Neuronal stem cell (in vitro differentiated cells): ENCODE measurements around the gene TMEM98. TPM values are rescaled to one million over a fixed set of nuclear protein-coding genes. Genes with fewer than 3 reads are reported as not detected.
A peak's percentile ranks its signal among the peaks of the same experiment; 100 is the strongest.

Source experiments
- DNase-seq: peaks from one replicate; pipeline ENCODE4 v3.0.0-alpha.2; 2013; ENCODE audit warnings: low spot score
- H2AFZ ChIP-seq: one replicate; pipeline ENCODE4 v1.6.1; 2013; ENCODE audit warnings: mild to moderate bottlenecking, low read length, inconsistent platforms
- H2AK5ac ChIP-seq: 2 replicates; pipeline ENCODE4 v1.6.1; 2013; ENCODE audit warnings: low read depth, mild to moderate bottlenecking, inconsistent platforms, low read length, moderate library complexity, mixed read lengths
- H2BK120ac ChIP-seq: 2 replicates; pipeline ENCODE4 v1.6.1; 2013; ENCODE audit warnings: low read depth, mild to moderate bottlenecking, inconsistent platforms, low read length, moderate library complexity, mixed read lengths
- H2BK12ac ChIP-seq: one replicate; pipeline ENCODE4 v1.6.1; 2013; ENCODE audit warnings: low read length, inconsistent platforms
- H2BK15ac ChIP-seq: 2 replicates; pipeline ENCODE4 v1.6.1; 2013; ENCODE audit warnings: mild to moderate bottlenecking, low read length, inconsistent platforms, mixed read lengths
- H2BK5ac ChIP-seq: one replicate; pipeline ENCODE4 v1.6.1; 2013; ENCODE audit warnings: inconsistent platforms, mild to moderate bottlenecking, low read length, moderate library complexity
- H3K14ac ChIP-seq: one replicate; pipeline ENCODE4 v1.6.1; 2013; ENCODE audit warnings: low read length, inconsistent platforms
- H3K18ac ChIP-seq: 2 replicates; pipeline ENCODE4 v1.6.1; 2013; ENCODE audit warnings: low read length, inconsistent platforms
- H3K23ac ChIP-seq: 2 replicates; pipeline ENCODE4 v1.6.1; 2013; ENCODE audit warnings: low read depth, mild to moderate bottlenecking, mixed read lengths, low read length, inconsistent platforms; ENCODE audit not compliant: poor library complexity
- H3K27ac ChIP-seq: replicated peaks from 3 replicates; pipeline ENCODE4 v1.5.1; 2013; ENCODE audit warnings: low read length, inconsistent platforms
- H3K27me3 ChIP-seq, 3 experiments: 2 replicates each; pipeline ENCODE4 v1.6.1; 2013; ENCODE audit warnings: low read length in 3 of 3, mild to moderate bottlenecking in 2 of 3, inconsistent platforms in 1 of 3, low read depth in 1 of 3, mixed read lengths in 1 of 3, moderate library complexity in 1 of 3; ENCODE audit not compliant: control insufficient read depth in 3 of 3, insufficient read depth in 3 of 3
- H3K36me3 ChIP-seq, 2 donors: replicated peaks in 1 of 2; 2 replicates each; pipeline ENCODE4 v1.6.1; 2013; ENCODE audit warnings: low read length in 2 of 2; ENCODE audit not compliant: control insufficient read depth in 2 of 2, insufficient read depth in 2 of 2
- H3K4ac ChIP-seq: 2 replicates; pipeline ENCODE4 v1.6.1; 2013; ENCODE audit warnings: inconsistent platforms, mild to moderate bottlenecking, low read length, moderate library complexity
- H3K4me1 ChIP-seq, 2 donors: 1 replicate in 1 of 2; 2 replicates in 1 of 2; pipeline ENCODE4 v1.6.1; 2013; ENCODE audit warnings: low read length in 2 of 2, low read depth in 1 of 2; ENCODE audit not compliant: control insufficient read depth in 2 of 2, insufficient read depth in 1 of 2
- H3K4me2 ChIP-seq: one replicate; pipeline ENCODE4 v1.6.1; 2013; ENCODE audit warnings: mild to moderate bottlenecking, low read length, inconsistent platforms; ENCODE audit not compliant: insufficient read depth, poor library complexity, severe bottlenecking
- H3K4me3 ChIP-seq, 2 donors: 2 replicates each; pipeline ENCODE4 v1.5.1; 2013; ENCODE audit warnings: low read length in 2 of 2, mild to moderate bottlenecking in 2 of 2, inconsistent platforms in 1 of 2, moderate library complexity in 1 of 2
- H3K79me1 ChIP-seq: one replicate; pipeline ENCODE4 v1.6.1; 2013; ENCODE audit warnings: low read depth, mild to moderate bottlenecking, inconsistent platforms, low read length, moderate library complexity
- H3K9ac ChIP-seq: one replicate; pipeline ENCODE4 v1.6.1; 2013; ENCODE audit warnings: mild to moderate bottlenecking, low read depth, low read length, inconsistent platforms; ENCODE audit not compliant: poor library complexity
- H3K9me3 ChIP-seq, 2 donors: replicated peaks in 1 of 2; 2 replicates each; pipeline versions ENCODE3 to v1.6.1; 2013; ENCODE audit warnings: low read length in 2 of 2, mild to moderate bottlenecking in 2 of 2, inconsistent platforms in 1 of 2, low read depth in 1 of 2, mixed read lengths in 1 of 2, moderate library complexity in 1 of 2; ENCODE audit not compliant: control insufficient read depth in 2 of 2, insufficient read depth in 1 of 2
- H4K8ac ChIP-seq: one replicate; pipeline ENCODE4 v1.6.1; 2013; ENCODE audit warnings: low read depth, mild to moderate bottlenecking, inconsistent platforms, low read length, moderate library complexity
- H4K91ac ChIP-seq: one replicate; pipeline ENCODE4 v1.6.1; 2013; ENCODE audit warnings: low read length, low read depth, mild to moderate bottlenecking, inconsistent platforms; ENCODE audit not compliant: poor library complexity
- WGBS, 2 donors: extraction: QIAGEN DNeasy Blood & Tissue Kit; methylation state at CpG; one replicate each; pipeline ENCODE4 v1.1.7; 2013; ENCODE audit warnings: missing lambda C conversion rate in 2 of 2, mixed read lengths in 1 of 2; ENCODE audit not compliant: insufficient read length in 2 of 2, insufficient replicate concordance in 1 of 2; ENCODE audit errors: extremely low coverage in 2 of 2; 5-methylcytosine and 5-hydroxymethylcytosine counted together
- polyA plus RNA-seq, 2 experiments: library from polyadenylated mRNA; stranded (reverse); fragments of 200-250 nt; gene quantifications; one replicate each; pipeline ENCODE4 v1.2.3, GENCODE V29; 2013

The TMEM98 gene, protein sequence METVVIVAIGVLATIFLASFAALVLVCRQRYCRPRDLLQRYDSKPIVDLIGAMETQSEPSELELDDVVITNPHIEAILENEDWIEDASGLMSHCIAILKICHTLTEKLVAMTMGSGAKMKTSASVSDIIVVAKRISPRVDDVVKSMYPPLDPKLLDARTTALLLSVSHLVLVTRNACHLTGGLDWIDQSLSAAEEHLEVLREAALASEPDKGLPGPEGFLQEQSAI
- 76.0 TPM for polyA plus RNA-seq (2013, experiment 1 of 2)
- polyA plus RNA-seq (2013, experiment 2 of 2), result 73.5 TPM

DNA sequence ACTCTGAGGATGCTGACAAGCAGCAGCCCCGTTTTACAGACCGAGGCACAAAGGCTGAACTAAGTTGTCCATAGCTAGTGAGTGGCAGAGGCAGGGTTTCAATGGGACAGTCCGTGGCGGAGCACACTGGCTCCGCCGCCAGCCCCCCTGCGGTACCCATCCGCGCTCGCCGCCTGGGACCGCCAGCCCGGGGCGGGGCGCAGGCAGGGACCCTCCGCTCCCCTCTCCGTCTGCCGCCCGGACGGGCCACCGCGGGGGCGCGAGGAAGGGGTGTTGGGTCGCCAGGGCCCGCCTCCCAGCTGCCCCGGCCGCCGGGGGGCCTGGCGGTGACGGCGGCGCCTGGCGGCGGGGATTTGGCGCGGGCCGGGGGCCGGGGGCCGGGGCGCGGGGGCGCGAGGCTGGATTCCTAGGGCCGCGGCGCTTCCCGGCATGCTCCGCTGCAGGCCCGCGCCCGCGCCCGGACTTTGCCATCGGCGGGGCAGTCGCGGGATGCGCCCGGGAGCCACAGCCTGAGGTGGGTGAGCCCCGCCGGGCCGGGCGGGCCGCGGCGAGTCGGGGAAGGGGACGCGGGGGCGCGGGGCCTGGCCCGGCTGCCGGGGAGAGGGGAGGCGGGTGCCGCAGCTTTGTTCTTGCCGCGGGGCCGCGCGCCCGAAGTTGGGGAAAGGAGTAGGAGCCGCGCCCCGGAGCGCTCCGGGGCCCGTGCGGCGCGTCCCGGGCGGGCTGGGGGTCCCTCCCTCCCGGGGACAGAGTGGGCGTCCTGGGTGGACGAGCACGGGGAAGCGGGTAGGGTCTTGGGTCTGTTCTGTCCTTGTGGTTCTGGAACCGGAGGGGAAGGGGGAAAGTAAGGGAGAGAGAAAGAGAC, at the start of gene TMEM98:
Gene TMEM98, plus strand, starts transcription at position 430 of the 862 bp plus-strand sequence. CDS start 3,376 bp downstream, outside the sequence.
- peak within 1 kb of the TSS; percentile 54 for H3K27ac ChIP-seq
- H3K14ac ChIP-seq, result no peak within 1 kb of the TSS
- H4K8ac ChIP-seq, result peak within 1 kb of the TSS; percentile 1
- peak within 1 kb of the TSS; percentile 1 for H2BK15ac ChIP-seq
- H3K27me3 ChIP-seq, result no peaks in the 10 kb centered on the region
- peak within 1 kb of the TSS; percentile 99 for H2AFZ ChIP-seq
- H3K4me1 ChIP-seq, result peaks cover 14 to 15% of the 10 kb centered on the region in 2 donors
- H3K23ac ChIP-seq, result peak within 1 kb of the TSS; percentile 29
- peak within 1 kb of the TSS; percentile 46 for H3K4me2 ChIP-seq
- H3K18ac ChIP-seq, result peak within 1 kb of the TSS; percentile 92
- H2BK120ac ChIP-seq, result peak within 1 kb of the TSS; percentile 2
- peak within 1 kb of the TSS; percentile 35 for H2BK5ac ChIP-seq
- H3K9ac ChIP-seq, result peak within 1 kb of the TSS; percentile 83
- H3K79me1 ChIP-seq, result peaks cover 2% of the 10 kb centered on the region
- peaks cover 9 to 29% of the 10 kb centered on the region in 2 donors for H3K36me3 ChIP-seq
- no peak within 1 kb of the TSS for H3K4ac ChIP-seq
- peak within 1 kb of the TSS; percentile 20 for H2AK5ac ChIP-seq
- no peak within 1 kb of the TSS for H4K91ac ChIP-seq
- no peaks in the 10 kb centered on the region for H3K9me3 ChIP-seq
- DNase-seq, result peak; percentile 42
- peak within 1 kb of the TSS; percentile 67 to 90 for H3K4me3 ChIP-seq
- H2BK12ac ChIP-seq, result peak within 1 kb of the TSS; percentile 77
- no CpG with 5 or more reads among the region's 99 CpGs for WGBS, 2 donors

GRCh38 chr17:32878211-32878610, 49.7 kb upstream of the TMEM98 start:
- Histone ChIP-seq H3K9ac (no peak overlapping the region), H2BK15ac (no peak overlapping the region), H3K36me3 (no peaks in the 10 kb centered on the region), H2AK5ac (no peak overlapping the region), H3K27me3 (peaks cover 0 to 55% (median 13%) of the 10 kb centered on the region in 3 experiments), H3K79me1 (no peaks in the 10 kb centered on the region), H3K23ac (no peak overlapping the region), H3K18ac (no peak overlapping the region), H3K27ac (no peak overlapping the region), H2BK12ac (no peak overlapping the region), H3K14ac (no peak overlapping the region), H3K9me3 (no peaks in the 10 kb centered on the region), H3K4ac (no peak overlapping the region), H4K91ac (no peak overlapping the region), H3K4me1 (peaks cover 3 to 4% of the 10 kb centered on the region in 2 donors), H2AFZ (no peak overlapping the region), H2BK5ac (no peak overlapping the region), H3K4me3 (no peak overlapping the region), H4K8ac (no peak overlapping the region), H2BK120ac (no peak overlapping the region), H3K4me2 (no peak overlapping the region)
- no CpG with 5 or more reads among the region's 3 CpGs for WGBS, 2 donors
- no peak for DNase-seq

DNA sequence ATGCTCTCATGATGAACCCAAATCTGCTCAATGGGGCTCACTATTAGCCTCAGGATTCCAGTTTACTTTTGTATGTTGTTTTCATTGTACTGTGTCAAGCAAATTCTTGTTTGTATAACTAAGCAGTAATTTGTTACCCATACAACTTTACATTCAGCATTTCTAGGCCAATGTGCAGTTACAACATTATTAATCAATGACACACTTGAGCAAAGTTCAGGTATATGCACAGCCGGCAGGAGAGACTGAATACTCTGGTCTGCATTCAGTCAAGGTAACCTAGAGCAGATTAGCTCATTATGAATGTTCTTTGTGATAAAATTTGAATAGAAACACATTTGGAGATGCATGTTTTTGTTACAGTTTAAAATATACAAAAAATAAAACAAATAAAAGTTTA, 48.8 kb upstream of the TMEM98 start:
- no peak overlapping the region for H3K23ac ChIP-seq
- no peaks in the 10 kb centered on the region for H3K79me1 ChIP-seq
- no peak overlapping the region for H3K4ac ChIP-seq
- no peaks in the 10 kb centered on the region for H3K36me3 ChIP-seq
- H3K9ac ChIP-seq, result no peak overlapping the region
- no peak for DNase-seq
- H3K27ac ChIP-seq, result no peak overlapping the region
- H2BK5ac ChIP-seq, result no peak overlapping the region
- no peak overlapping the region for H4K91ac ChIP-seq
- H2BK12ac ChIP-seq, result no peak overlapping the region
- H2BK120ac ChIP-seq, result no peak overlapping the region
- no peak overlapping the region for H3K4me3 ChIP-seq
- no peak overlapping the region for H3K14ac ChIP-seq
- no peak overlapping the region for H4K8ac ChIP-seq
- H3K4me1 ChIP-seq, result peaks cover 3 to 4% of the 10 kb centered on the region in 2 donors
- H2BK15ac ChIP-seq, result no peak overlapping the region
- H3K27me3 ChIP-seq, result peaks cover 0 to 49% (median 13%) of the 10 kb centered on the region in 3 experiments
- WGBS, 2 donors, result no CpG with 5 or more reads among the region's 1 CpG
- H3K4me2 ChIP-seq, result no peak overlapping the region
- H2AFZ ChIP-seq, result no peak overlapping the region
- H2AK5ac ChIP-seq, result no peak overlapping the region
- H3K9me3 ChIP-seq, result no peaks in the 10 kb centered on the region
- no peak overlapping the region for H3K18ac ChIP-seq
